Panc1 (cell line): ENCODE measurements around the gene SLC7A9. TPM values are rescaled to one million over a fixed set of nuclear protein-coding genes. Genes with fewer than 3 reads are reported as not detected.

Experiments used
- ATAC-seq: fragments of 200-7000 bp; cut with Tn5 transposase; 2 replicates; pipeline ENCODE4 v1.9.1; 2020; ENCODE audit warnings: mild to moderate bottlenecking, moderate library complexity
- BruUV-seq: library from RNA; stranded (reverse); fragments of 400-500 nt; replicated peaks from 2 replicates; lab custom pipeline; 2021; lab: Mats Ljungman, UMichigan
- CTCF ChIA-PET: fragments of 300-600 bp; sonication (Branson Sonifier 250); formaldehyde crosslinking; loops from one replicate; lab custom pipeline; 2022; ENCODE audit warnings: antibody characterized with exemption; lab: Charles Lee
- POLR2A ChIA-PET: fragments of 300-600 bp; sonication (Branson Sonifier 250); formaldehyde crosslinking; loops from one replicate; lab custom pipeline; 2022; ENCODE audit warnings: antibody characterized with exemption; lab: Charles Lee
- DNase-seq: peaks from one replicate; pipeline ENCODE4 v3.0.0-alpha.2; 2010; ENCODE audit warnings: low read depth, low spot score
- H3K27ac ChIP-seq: 2 replicates; pipeline ENCODE4 v1.5.1; 2011; ENCODE audit warnings: mild to moderate bottlenecking, low read length, inconsistent platforms
- H3K27me3 ChIP-seq: fragments of 200-500 bp; sonication (Bioruptor generic); 2 replicates; pipeline ENCODE4 v1.6.0; 2014; ENCODE audit warnings: low read length, inconsistent platforms; ENCODE audit not compliant: control insufficient read depth, insufficient read depth
- H3K36me3 ChIP-seq: fragments of 200-500 bp; sonication (Bioruptor generic); 2 replicates; pipeline ENCODE4 v1.5.1; 2014; ENCODE audit warnings: inconsistent platforms, mild to moderate bottlenecking, low read length, moderate library complexity; ENCODE audit not compliant: control insufficient read depth, insufficient read depth
- H3K4me1 ChIP-seq: 2 replicates; pipeline ENCODE4 v1.5.1; 2011; ENCODE audit warnings: inconsistent platforms, mild to moderate bottlenecking, low read length, moderate library complexity; ENCODE audit not compliant: control insufficient read depth, insufficient read depth
- H3K4me3 ChIP-seq, 2 experiments: 2 replicates each; pipeline ENCODE4 v1.5.1; 2011 to 2012; ENCODE audit warnings: low read depth in 2 of 2, low read length in 2 of 2, mild to moderate bottlenecking in 2 of 2, inconsistent platforms in 1 of 2, moderate library complexity in 1 of 2
- H3K9me3 ChIP-seq: fragments of 200-500 bp; sonication (Bioruptor generic); 2 replicates; pipeline ENCODE4 v1.5.1; 2014; ENCODE audit warnings: low read depth, mild to moderate bottlenecking, inconsistent platforms, low read length, moderate library complexity; ENCODE audit not compliant: control insufficient read depth, insufficient read depth
- CTCF ChIP-seq: fragments of 450-650 bp; IDR thresholded peaks from 2 replicates; pipeline ENCODE4 v1.5.1; 2017; ENCODE audit warnings: mild to moderate bottlenecking
- POLR2AphosphoS5 ChIP-seq: IDR thresholded peaks from 2 replicates; pipeline ENCODE4 v1.6.1; 2012; ENCODE audit warnings: mild to moderate bottlenecking, low read depth, low read length, moderate library complexity
- SIN3A ChIP-seq: IDR thresholded peaks from 2 replicates; pipeline ENCODE4 v1.6.1; 2012; ENCODE audit warnings: low read depth, mild to moderate bottlenecking, low read length, moderate library complexity, borderline replicate concordance; ENCODE audit not compliant: insufficient read depth
- TCF7L2 ChIP-seq: IDR thresholded peaks from 2 replicates; pipeline ENCODE4 v1.6.1; 2011; ENCODE audit warnings: mild to moderate bottlenecking, low read depth, low read length, inconsistent platforms
- in situ Hi-C: cut with HindIII; loops from 2 replicates; pipeline ENCODE4 v1.10.0; 2016; ENCODE audit warnings: low sequenced_read_pairs, low pct_unique_long_range_greater_than_20kb
- intact Hi-C: fragments of 100-400 bp; cut with micrococcal nuclease; formaldehyde crosslinking; loops from one replicate; pipeline ENCODE4 v1.10.0; 2022; ENCODE audit not compliant: unreplicated experiment
- total RNA-seq: library from RNA; stranded (reverse); gene quantifications from one replicate; pipeline ENCODE4 v1.2.1, GENCODE V29; 2021; ENCODE audit not compliant: unreplicated experiment
- TF ChIP-seq, protein P1 (sequence below), 2 experiments: IDR thresholded peaks; 2 replicates each; pipeline ENCODE4 v1.6.1; 2011 to 2012; ENCODE audit warnings: low read depth in 2 of 2, control low read depth in 1 of 2, low read length in 1 of 2, mild to moderate bottlenecking in 1 of 2, moderate library complexity in 1 of 2; ENCODE audit not compliant: insufficient read depth in 1 of 2

Gene SLC7A9
- total RNA-seq, 1 experiment from 2014 or later: 0.28 TPM

- H3K36me3 ChIP-seq: no peaks in the 10 kb centered on the region
- TF ChIP-seq SIN3A (no peak), POLR2AphosphoS5 (no peak), TCF7L2 (no peak), CTCF (no peak)
- TF ChIP-seq, protein P1, sequence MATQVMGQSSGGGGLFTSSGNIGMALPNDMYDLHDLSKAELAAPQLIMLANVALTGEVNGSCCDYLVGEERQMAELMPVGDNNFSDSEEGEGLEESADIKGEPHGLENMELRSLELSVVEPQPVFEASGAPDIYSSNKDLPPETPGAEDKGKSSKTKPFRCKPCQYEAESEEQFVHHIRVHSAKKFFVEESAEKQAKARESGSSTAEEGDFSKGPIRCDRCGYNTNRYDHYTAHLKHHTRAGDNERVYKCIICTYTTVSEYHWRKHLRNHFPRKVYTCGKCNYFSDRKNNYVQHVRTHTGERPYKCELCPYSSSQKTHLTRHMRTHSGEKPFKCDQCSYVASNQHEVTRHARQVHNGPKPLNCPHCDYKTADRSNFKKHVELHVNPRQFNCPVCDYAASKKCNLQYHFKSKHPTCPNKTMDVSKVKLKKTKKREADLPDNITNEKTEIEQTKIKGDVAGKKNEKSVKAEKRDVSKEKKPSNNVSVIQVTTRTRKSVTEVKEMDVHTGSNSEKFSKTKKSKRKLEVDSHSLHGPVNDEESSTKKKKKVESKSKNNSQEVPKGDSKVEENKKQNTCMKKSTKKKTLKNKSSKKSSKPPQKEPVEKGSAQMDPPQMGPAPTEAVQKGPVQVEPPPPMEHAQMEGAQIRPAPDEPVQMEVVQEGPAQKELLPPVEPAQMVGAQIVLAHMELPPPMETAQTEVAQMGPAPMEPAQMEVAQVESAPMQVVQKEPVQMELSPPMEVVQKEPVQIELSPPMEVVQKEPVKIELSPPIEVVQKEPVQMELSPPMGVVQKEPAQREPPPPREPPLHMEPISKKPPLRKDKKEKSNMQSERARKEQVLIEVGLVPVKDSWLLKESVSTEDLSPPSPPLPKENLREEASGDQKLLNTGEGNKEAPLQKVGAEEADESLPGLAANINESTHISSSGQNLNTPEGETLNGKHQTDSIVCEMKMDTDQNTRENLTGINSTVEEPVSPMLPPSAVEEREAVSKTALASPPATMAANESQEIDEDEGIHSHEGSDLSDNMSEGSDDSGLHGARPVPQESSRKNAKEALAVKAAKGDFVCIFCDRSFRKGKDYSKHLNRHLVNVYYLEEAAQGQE (IDR thresholded peaks at IDR 0.05; ENCODE audit: insufficient read depth in 1 of 2, low read depth in 2 of 2, low read length in 1 of 2): no peak
- DNase-seq (no peak), ATAC-seq (no peak)
- intact Hi-C loops (no loop called here), in situ Hi-C loops (no loop called here)
- no peaks in the 10 kb centered on the region for H3K4me1 ChIP-seq
- ChIA-PET CTCF (no interaction called here), POLR2A (no interaction called here)
- H3K9me3 ChIP-seq: no peaks in the 10 kb centered on the region
- H3K27ac ChIP-seq: no peak overlapping the region
- H3K27me3 ChIP-seq: no peaks in the 10 kb centered on the region
- no peak overlapping the region for H3K4me3 ChIP-seq
- BruUV-seq: no TSS peak
Observed at GRCh38 chr19:32909257-32909656, 39.7 kb upstream of the SLC7A9 start.

GRCh38 chr19:32908641-32909190 is 39.1 kb upstream of the SLC7A9 start:
- H3K4me1 ChIP-seq: no peaks in the 10 kb centered on the region
- no TSS peak for BruUV-seq
- in situ Hi-C loops (no loop called here), intact Hi-C loops (no loop called here)
- no peak for DNase-seq
- H3K36me3 ChIP-seq: no peaks in the 10 kb centered on the region
- no peak for TF ChIP-seq TCF7L2
- TF ChIP-seq CTCF: no peak
- TF ChIP-seq, protein P1 (IDR thresholded peaks at IDR 0.05; ENCODE audit: insufficient read depth in 1 of 2, low read depth in 2 of 2, low read length in 1 of 2): no peak
- no peak for TF ChIP-seq SIN3A
- no peak for TF ChIP-seq POLR2AphosphoS5
- CTCF ChIA-PET: no interaction called here
- H3K27me3 ChIP-seq: no peaks in the 10 kb centered on the region
- H3K27ac ChIP-seq: no peak overlapping the region
- no peaks in the 10 kb centered on the region for H3K9me3 ChIP-seq
- no peak overlapping the region for H3K4me3 ChIP-seq
- POLR2A ChIA-PET: no interaction called here
- no peak for ATAC-seq
